Activated CD4-positive, alpha-beta T cell treated with anti-CD3 and anti-CD28 coated beads for 4 hours (primary cell): Measurements from ENCODE around the gene PGD.
"Not testable (repeated sequence)": the region's sequence is repeated elsewhere in the genome, so short reads cannot be mapped to it uniquely, and the experiment has no call there.

Experiments used
- DNase-seq, 2 donors: peaks; one replicate each; pipeline ENCODE4 v3.0.0-alpha.2; 2020

Gene PGD

GRCh38 chr1:10438677-10439163, 39.9 kb downstream of the PGD start:
- no peak for DNase-seq

GRCh38 chr1:10440305-10440704, 41.4 kb downstream of the PGD start:
- DNase-seq, result no peak

- DNase-seq, result no peak
Observed at GRCh38 chr1:10440794-10441193, 41.9 kb downstream of the PGD start.

DNA sequence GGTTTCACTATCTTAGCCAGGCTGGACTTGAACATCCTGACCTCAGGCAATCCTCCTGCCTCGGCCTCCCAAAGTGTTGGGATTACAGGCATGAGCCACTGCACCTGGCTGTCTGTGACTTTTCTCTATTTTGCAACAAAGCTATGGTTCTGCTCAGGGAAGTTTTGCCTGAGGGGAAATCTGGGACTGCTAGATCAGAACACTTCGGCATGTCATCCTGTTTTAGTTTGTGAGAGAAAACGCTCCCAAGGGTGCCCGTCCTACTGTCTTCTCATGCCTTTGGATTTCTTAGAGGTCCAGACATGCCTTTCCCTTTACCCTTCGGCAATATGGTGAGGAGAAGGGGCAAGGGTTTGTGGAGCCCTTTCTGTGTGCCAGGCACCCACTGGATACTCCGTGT, 45.4 kb downstream of the PGD start:
- DNase-seq, result no peak

DNA sequence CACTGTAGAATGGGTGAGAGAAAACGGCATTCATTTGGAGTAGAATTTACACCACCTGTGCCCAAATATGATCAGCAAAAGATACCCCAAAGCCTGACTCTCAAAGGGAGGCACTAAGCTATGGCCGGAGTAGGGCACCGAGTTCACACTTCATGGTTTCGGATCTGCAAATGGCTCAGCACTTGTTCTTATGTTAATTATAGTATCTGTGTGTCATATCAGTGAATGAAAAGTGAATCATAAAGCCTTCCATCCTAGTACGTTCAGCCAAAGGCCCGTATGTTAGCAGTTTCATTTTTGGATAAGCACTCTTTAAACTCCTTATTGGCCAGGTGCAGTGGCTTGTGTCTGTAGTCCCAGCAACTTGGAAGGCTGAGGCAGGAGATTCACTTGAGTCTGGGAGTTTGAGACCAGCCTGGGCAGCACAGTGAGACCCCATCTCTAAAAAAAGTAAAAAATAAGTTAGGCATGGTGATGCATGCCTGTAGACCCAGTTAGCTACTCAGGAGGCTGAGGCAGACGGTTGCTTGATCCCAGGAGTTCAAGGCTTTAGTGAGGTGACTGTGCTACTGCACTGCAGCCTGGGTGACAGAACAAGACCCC, 46.0 kb downstream of the PGD start:
- no peak for DNase-seq

- DNase-seq, result no peak
Observed at GRCh38 chr1:10446790-10447422, 48.0 kb downstream of the PGD start.

DNA sequence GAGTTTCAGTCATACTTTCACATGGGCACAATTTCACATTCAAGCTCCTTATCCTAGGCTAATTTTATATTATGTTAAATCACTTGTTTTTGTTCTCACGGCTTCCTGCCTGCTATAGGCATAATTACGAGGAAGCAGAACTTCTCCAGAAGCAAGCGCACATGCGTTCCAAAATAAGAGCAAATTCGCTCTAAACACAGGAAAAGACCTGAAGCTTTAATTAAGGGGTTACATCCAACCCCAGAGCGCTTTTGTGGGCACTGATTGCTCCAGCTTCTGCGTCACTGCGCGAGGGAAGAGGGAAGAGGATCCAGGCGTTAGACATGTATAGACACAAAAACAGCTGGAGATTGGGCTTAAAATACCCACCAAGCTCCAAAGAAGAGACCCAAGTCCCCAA, 50.9 kb downstream of the PGD start, which contains the start of gene CORT:
TSS of gene CORT (plus strand) at position 281 of the 400 bp plus-strand sequence. CDS start 193 bp downstream, outside the sequence.
- DNase-seq, result no peak

- DNase-seq, result no peak
Observed at GRCh38 chr1:10450156-10450814, 51.4 kb downstream of the PGD start.

- no peak for DNase-seq
Observed at GRCh38 chr1:10450836-10451235, 52.0 kb downstream of the PGD start.

DNA sequence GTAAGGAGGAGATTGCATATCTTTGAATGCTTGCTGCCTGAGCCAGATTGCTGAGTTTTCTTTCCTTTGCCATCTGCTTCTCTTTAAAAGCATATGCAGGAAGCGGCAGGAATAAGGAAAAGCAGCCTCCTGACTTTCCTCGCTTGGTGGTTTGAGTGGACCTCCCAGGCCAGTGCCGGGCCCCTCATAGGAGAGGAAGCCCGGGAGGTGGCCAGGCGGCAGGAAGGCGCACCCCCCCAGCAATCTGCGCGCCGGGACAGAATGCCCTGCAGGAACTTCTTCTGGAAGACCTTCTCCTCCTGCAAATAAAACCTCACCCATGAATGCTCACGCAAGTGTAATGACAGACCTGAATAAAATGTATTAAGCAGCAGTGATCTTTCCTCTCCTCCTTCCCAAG, 52.4 kb downstream of the PGD start:
- no peak for DNase-seq

GRCh38 chr1:10456048-10456447, 57.2 kb downstream of the PGD start:
- no peak for DNase-seq

DNA sequence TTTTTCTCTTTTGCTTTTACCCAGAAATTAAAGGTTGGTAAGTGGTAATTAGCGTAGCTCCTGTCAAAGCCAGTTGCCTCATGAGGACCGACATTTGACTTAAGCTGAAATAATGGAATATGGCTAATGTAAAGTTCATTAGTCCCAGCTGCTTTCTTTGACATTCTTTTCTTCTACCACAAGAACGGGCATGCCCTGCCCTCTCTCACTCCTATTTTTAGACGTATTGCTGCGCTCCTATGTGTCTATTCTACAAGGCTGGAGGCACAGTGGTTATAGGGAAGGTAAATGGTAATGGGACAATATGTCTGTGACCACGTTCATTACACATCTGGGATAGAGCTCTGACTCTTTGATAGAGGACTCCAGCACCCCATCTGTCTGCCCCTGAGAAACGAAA, 57.8 kb downstream of the PGD start:
- DNase-seq, result no peak

DNA sequence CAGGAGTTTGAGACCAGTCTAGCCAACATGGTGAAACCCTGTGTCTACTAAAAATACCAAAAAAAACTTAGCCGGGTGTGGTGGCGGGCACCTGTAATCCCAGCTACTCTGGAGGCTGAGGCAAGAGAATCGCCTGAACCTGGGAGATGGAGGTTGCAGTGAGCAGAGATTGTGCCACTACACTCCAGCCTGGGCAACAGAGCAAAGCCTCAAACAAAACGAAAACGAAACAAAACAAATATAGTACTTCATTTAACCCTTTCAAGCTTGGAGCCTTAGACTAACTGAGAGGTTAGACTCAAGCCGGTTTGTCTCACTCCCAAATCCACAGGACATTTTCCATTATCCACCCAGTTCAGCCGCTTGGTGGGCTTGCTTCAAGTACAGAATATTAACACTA, 58.6 kb downstream of the PGD start:
- not testable (repeated sequence) for DNase-seq

- no peak for DNase-seq
Observed at GRCh38 chr1:10457875-10458274, 59.0 kb downstream of the PGD start.

DNA sequence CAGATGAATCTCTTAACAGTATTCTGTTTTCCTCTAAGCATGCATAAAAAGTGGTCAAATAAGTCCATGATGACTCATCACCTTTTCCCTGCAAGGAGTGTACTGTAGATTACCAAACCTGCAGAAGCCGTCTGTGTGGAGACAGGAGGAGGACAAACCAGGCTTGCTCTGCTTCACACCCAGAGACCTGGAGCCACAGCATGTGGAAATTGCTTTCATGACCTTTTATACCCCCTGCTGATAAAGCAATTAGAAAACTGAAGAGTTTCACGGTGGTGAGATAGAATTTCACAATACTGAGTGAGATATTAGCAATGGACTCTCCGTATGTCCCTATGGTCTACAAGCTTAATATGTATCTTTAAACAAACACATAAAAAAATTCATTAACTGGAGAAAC, 60.3 kb downstream of the PGD start:
- no peak for DNase-seq

DNA sequence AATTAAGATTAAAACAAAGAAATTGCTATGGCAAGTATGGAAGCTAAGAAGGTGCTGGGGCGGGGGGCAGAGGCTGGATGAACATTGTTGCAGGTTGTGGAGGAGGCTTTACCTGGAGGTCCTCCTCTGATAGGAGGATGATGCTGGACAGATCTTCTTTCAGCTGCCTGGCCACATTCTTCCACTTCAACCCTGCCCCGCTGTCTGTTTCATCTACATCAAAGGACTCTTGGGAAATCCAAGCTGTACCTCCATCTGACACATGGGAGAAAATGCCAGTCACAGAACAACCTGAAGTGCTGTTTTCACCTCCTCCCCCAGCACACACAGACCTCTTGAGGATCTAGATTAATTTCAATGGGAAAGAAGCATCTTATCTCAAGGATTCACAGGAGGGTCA, 68.2 kb downstream of the PGD start:
- no peak for DNase-seq

- DNase-seq, result no peak
Observed at GRCh38 chr1:10470043-10470442, 71.2 kb downstream of the PGD start.
